Right ventricle myocardium inferior (tissue), 1 donor: ENCODE measurements around the gene PLEKHJ1. TPM values are rescaled to one million over a fixed set of nuclear protein-coding genes. Genes with fewer than 3 reads are reported as not detected.

Source experiments
- ATAC-seq: fragments of 200-7000 bp; cut with Tn5 transposase; one replicate; pipeline ENCODE4 v1.9.1; 2020; ENCODE audit warnings: mild to moderate bottlenecking, moderate library complexity
- DNase-seq: peaks from one replicate; pipeline ENCODE4 v3.0.0; 2021; ENCODE audit errors: missing footprints
- intact Hi-C: fragments of 100-400 bp; cut with DNase I; formaldehyde crosslinking; loops from one replicate; pipeline ENCODE4 v1.11.0; 2022
- total RNA-seq: library from RNA; stranded (reverse); fragmentation: NEBNext Ultra II Directional; extraction: Animal tissue kit (Norgen Biotek cat#: 25700); gene quantifications from one replicate; pipeline ENCODE4 v1.2.1, GENCODE V29; 2021
- donor health status: DM: no; HTN: yes; CAD: no; lungs with severe emphysema.

The PLEKHJ1 gene
- total RNA-seq, 1 donor from 2014 or later, result 59.7 TPM

- DNase-seq, result no peak
- intact Hi-C loops, result loop anchor here (2.0 kb wide), 1 partner anchor 121 kb away; the partner anchor contains the start of gene AP3D1
Observed at GRCh38 chr19:2271234-2272103, 35.3 kb upstream of the PLEKHJ1 start.

GRCh38 chr19:2270423-2271233, 34.5 kb upstream of the PLEKHJ1 start:
- ATAC-seq, result peak; percentile 53
- intact Hi-C loops, result loop anchor here (2.0 kb wide), 1 partner anchor 120 kb away; the partner anchor contains the start of gene AP3D1
- DNase-seq, result peak; percentile 95

More at GRCh38 chr19:2271234-2272103, 35.3 kb upstream of the PLEKHJ1 start:
- no peak for ATAC-seq

- peak; percentile 84 for DNase-seq
- intact Hi-C loops, result loop anchor here (2.0 kb wide), 1 partner anchor 119 kb away; the partner anchor contains the start of gene AP3D1
- ATAC-seq, result peak; percentile 32
Observed at GRCh38 chr19:2270157-2270422, 34.0 kb upstream of the PLEKHJ1 start.

- peak; percentile 99 for DNase-seq
- intact Hi-C loops, result loop anchor here (2.0 kb wide), 2 partner anchors 33 to 119 kb away; partner anchors contain the start of genes AP3D1, PLEKHJ1 and SF3A2
- peak; percentile 91 for ATAC-seq
Observed at GRCh38 chr19:2269244-2270156, 33.4 kb upstream of the PLEKHJ1 start.

- intact Hi-C loops, result loop anchor here (2.0 kb wide), 1 partner anchor 32 kb away; the partner anchor contains the start of genes PLEKHJ1 and SF3A2
- DNase-seq, result peak; percentile 72
- no peak for ATAC-seq
Observed at GRCh38 chr19:2268861-2269243, 32.7 kb upstream of the PLEKHJ1 start.

- no peak for ATAC-seq
- no peak for DNase-seq
- intact Hi-C loops, result loop anchor here (2.0 kb wide), 1 partner anchor 32 kb away; the partner anchor contains the start of genes PLEKHJ1 and SF3A2
Observed at GRCh38 chr19:2268480-2268830, 32.3 kb upstream of the PLEKHJ1 start.

GRCh38 chr19:2266183-2266993, 30.3 kb upstream of the PLEKHJ1 start:
- no peak for ATAC-seq

GRCh38 chr19:2261438-2262172, 25.5 kb upstream of the PLEKHJ1 start:
- DNase-seq (peak; percentile 81), ATAC-seq (no peak)
- intact Hi-C loops, result no loop called here

More at GRCh38 chr19:2266183-2266993, 30.3 kb upstream of the PLEKHJ1 start:
- peak; percentile 96 for DNase-seq
- intact Hi-C loops, result no loop called here

GRCh38 chr19:2260341-2260805, 24.2 kb upstream of the PLEKHJ1 start:
- ATAC-seq (no peak), DNase-seq (no peak)
- intact Hi-C loops, result no loop called here

- ATAC-seq (no peak), DNase-seq (no peak)
- intact Hi-C loops, result no loop called here
Observed at GRCh38 chr19:2259336-2259735, 23.2 kb upstream of the PLEKHJ1 start.

GRCh38 chr19:2255982-2256685, 20.0 kb upstream of the PLEKHJ1 start, which contains the start of gene JSRP1:
Gene JSRP1 (minus strand): TSS chr19:2256417. CDS start chr19:2255314, 1,103 bp downstream.
- no peak for ATAC-seq
- DNase-seq, result peak; percentile 33
- intact Hi-C loops, result no loop called here

GRCh38 chr19:2255112-2255845, 19.1 kb upstream of the PLEKHJ1 start:
- ATAC-seq (no peak), DNase-seq (peak; percentile 16)
- intact Hi-C loops, result no loop called here

- DNase-seq (no peak), ATAC-seq (no peak)
- intact Hi-C loops, result no loop called here
Observed at GRCh38 chr19:2254064-2254872, 18.1 kb upstream of the PLEKHJ1 start.

GRCh38 chr19:2253106-2254063, 17.3 kb upstream of the PLEKHJ1 start:
- DNase-seq (no peak), ATAC-seq (no peak)
- intact Hi-C loops, result no loop called here
